Keratinocyte (primary cell): ENCODE measurements around the gene ID4. TPM values are rescaled to one million over a fixed set of nuclear protein-coding genes. Genes with fewer than 3 reads are reported as not detected.
A peak's percentile ranks its signal among the peaks of the same experiment; 100 is the strongest.

Source experiments
- DNase-seq: peaks from one replicate; pipeline ENCODE4 v3.0.0-alpha.2; 2011; ENCODE audit warnings: low read depth, missing footprints, low spot score
- FAIRE-seq: peaks from 2 replicates; lab custom pipeline; 2011; peaks lifted over from hg19 to GRCh38; lab: Jason Lieb, UNC
- H2AFZ ChIP-seq: 2 replicates; pipeline ENCODE4 v1.6.0; 2012; ENCODE audit warnings: low read length, control low read depth, inconsistent platforms; ENCODE audit not compliant: control insufficient read depth
- H3K27ac ChIP-seq: 2 replicates; pipeline ENCODE4 v1.5.1; 2011; ENCODE audit warnings: low read length; ENCODE audit not compliant: control insufficient read depth, insufficient read depth
- H3K27me3 ChIP-seq: 3 replicates; pipeline ENCODE4 v1.6.0; 2011; ENCODE audit warnings: low read length; ENCODE audit not compliant: control insufficient read depth, insufficient read depth; ENCODE audit errors: extremely low read depth
- H3K36me3 ChIP-seq, 2 experiments: 2 replicates in 1 of 2; 3 replicates in 1 of 2; pipeline ENCODE4 v1.5.1; 2011; ENCODE audit warnings: low read length in 2 of 2, mild to moderate bottlenecking in 1 of 2; ENCODE audit not compliant: control insufficient read depth in 2 of 2, insufficient read depth in 2 of 2; ENCODE audit errors: extremely low read depth in 1 of 2
- H3K4me1 ChIP-seq: 3 replicates; pipeline ENCODE4 v1.5.1; 2011; ENCODE audit warnings: low read length; ENCODE audit not compliant: control insufficient read depth, insufficient read depth; ENCODE audit errors: extremely low read depth
- H3K4me2 ChIP-seq: 3 replicates; pipeline ENCODE4 v1.6.0; 2011; ENCODE audit warnings: low read depth, low read length; ENCODE audit not compliant: control insufficient read depth, insufficient read depth; ENCODE audit errors: extremely low read depth
- H3K4me3 ChIP-seq, 3 experiments: fragments of 200-600 bp in 1 of 3; sonication (generic) in 1 of 3; 2 replicates in 2 of 3; 3 replicates in 1 of 3; pipeline ENCODE4 v1.5.1; 2011 to 2016; ENCODE audit warnings: low read length in 3 of 3, mild to moderate bottlenecking in 3 of 3, control low read depth in 2 of 3, inconsistent platforms in 1 of 3, low read depth in 1 of 3, mixed read lengths in 1 of 3, mixed run types in 1 of 3, moderate library complexity in 1 of 3; ENCODE audit not compliant: control insufficient read depth in 2 of 3, insufficient read depth in 2 of 3; ENCODE audit errors: extremely low read depth in 1 of 3
- H3K79me2 ChIP-seq: 2 replicates; pipeline ENCODE4 v1.6.0; 2012; ENCODE audit warnings: low read length; ENCODE audit not compliant: control insufficient read depth, insufficient read depth
- H3K9ac ChIP-seq: 3 replicates; pipeline ENCODE4 v1.6.0; 2011; ENCODE audit warnings: low read length; ENCODE audit not compliant: control insufficient read depth, insufficient read depth; ENCODE audit errors: extremely low read depth
- H3K9me1 ChIP-seq: 3 replicates; pipeline ENCODE4 v1.6.0; 2011; ENCODE audit warnings: low read length; ENCODE audit not compliant: control insufficient read depth, insufficient read depth; ENCODE audit errors: extremely low read depth
- H3K9me3 ChIP-seq: 2 replicates; pipeline ENCODE4 v1.5.1; 2012; ENCODE audit warnings: low read depth, low read length; ENCODE audit not compliant: control insufficient read depth
- H4K20me1 ChIP-seq: 3 replicates; pipeline ENCODE4 v1.6.0; 2011; ENCODE audit warnings: low read length; ENCODE audit not compliant: control insufficient read depth, insufficient read depth; ENCODE audit errors: extremely low read depth
- CTCF ChIP-seq, 3 experiments: IDR thresholded peaks in 1 of 3; conservative IDR thresholded peaks in 1 of 3; optimal IDR thresholded peaks in 1 of 3; 2 replicates in 2 of 3; 3 replicates in 1 of 3; pipeline versions ENCODE3 to v1.5.1; 2011; ENCODE audit warnings: low read length in 3 of 3, mild to moderate bottlenecking in 3 of 3, moderate library complexity in 2 of 3, control low read depth in 1 of 3, inconsistent platforms in 1 of 3; ENCODE audit not compliant: insufficient read depth in 2 of 3; ENCODE audit errors: extremely low read depth in 1 of 3
- EZH2 ChIP-seq: IDR thresholded peaks from one replicate; pipeline ENCODE4 v1.6.1; 2012; ENCODE audit warnings: inconsistent platforms, mild to moderate bottlenecking, low read length, moderate library complexity
- dilution Hi-C: fragments of 300-500 bp; cut with MboI; formaldehyde crosslinking; loops from one replicate; pipeline ENCODE4 v1.7.0; 2020; ENCODE audit warnings: low sequenced_read_pairs; ENCODE audit not compliant: extremely low pct_ligation_motif_present
- polyA plus RNA-seq, 5 experiments: library from polyadenylated mRNA; depleted of rRNA in 3 of 5; stranded (reverse) in 3 of 5; stranded (forward) in 1 of 5; unstranded in 1 of 5; fragments of >200 nt; gene quantifications; 1 replicate in 1 of 5; 2 replicates in 3 of 5; 3 replicates in 1 of 5; pipeline versions ENCODE4 v1.2.1 to v1.2.3, GENCODE V29; 2011 to 2012; ENCODE audit warnings: missing spikeins in 2 of 5, low read depth in 1 of 5, low replicate concordance in 1 of 5

ID4 gene
- polyA plus RNA-seq, 1 donor (not counting 4 experiments of a cell fraction or from before 2014, with no cell fraction given), result 0.41 TPM

GRCh38 chr6:19805129-19805481, 32.1 kb upstream of the ID4 start:
- FAIRE-seq, result no peak
- H3K9ac ChIP-seq, result peak overlapping the region; percentile 47
- peaks cover 8% of the 10 kb centered on the region for H3K4me1 ChIP-seq
- peak overlapping the region; percentile 65 for H2AFZ ChIP-seq
- dilution Hi-C loops, result no loop called here
- no peaks in the 10 kb centered on the region for H3K9me1 ChIP-seq
- H3K27ac ChIP-seq, result no peak overlapping the region
- H3K4me3 ChIP-seq, result peak overlapping the region; percentile 36 to 68 (median 49)
- no peaks in the 10 kb centered on the region for H3K36me3 ChIP-seq
- no peak for DNase-seq
- TF ChIP-seq EZH2 (no peak), CTCF (optimal IDR thresholded peaks at IDR 0.05 in 1 of 3, IDR thresholded peaks at IDR 0.05 in 1 of 3, conservative IDR thresholded peaks at IDR 0.05 in 1 of 3; ENCODE audit: extremely low read depth in 1 of 3, insufficient read depth in 2 of 3, low read length in 3 of 3) (no peak)
- no peaks in the 10 kb centered on the region for H3K9me3 ChIP-seq
- no peaks in the 10 kb centered on the region for H4K20me1 ChIP-seq
- no peaks in the 10 kb centered on the region for H3K79me2 ChIP-seq
- H3K4me2 ChIP-seq, result peak overlapping the region; percentile 81
- no peaks in the 10 kb centered on the region for H3K27me3 ChIP-seq

GRCh38 chr6:19806971-19807396, 30.2 kb upstream of the ID4 start:
- Histone ChIP-seq H3K9me3 (no peaks in the 10 kb centered on the region), H3K9ac (no peak overlapping the region), H3K27ac (no peak overlapping the region), H3K4me3 (no peak overlapping the region), H3K4me2 (no peak overlapping the region), H3K9me1 (no peaks in the 10 kb centered on the region), H2AFZ (no peak overlapping the region), H4K20me1 (no peaks in the 10 kb centered on the region), H3K4me1 (peaks cover 8% of the 10 kb centered on the region), H3K27me3 (no peaks in the 10 kb centered on the region), H3K36me3 (no peaks in the 10 kb centered on the region), H3K79me2 (no peaks in the 10 kb centered on the region)
- dilution Hi-C loops, result no loop called here
- DNase-seq (no peak), FAIRE-seq (no peak)
- no peak for TF ChIP-seq EZH2
- TF ChIP-seq CTCF (optimal IDR thresholded peaks at IDR 0.05 in 1 of 3, IDR thresholded peaks at IDR 0.05 in 1 of 3, conservative IDR thresholded peaks at IDR 0.05 in 1 of 3; ENCODE audit: extremely low read depth in 1 of 3, insufficient read depth in 2 of 3, low read length in 3 of 3), result no peak
